ENCODE data around the gene TMC1.
"Not testable (repeated sequence)": the region's sequence is repeated elsewhere in the genome, so short reads cannot be mapped to it uniquely, and the experiment has no call there.

Gene TMC1

GRCh38 chr9:72826996-72827949 is 305.9 kb downstream of the TMC1 start:
- DNase-seq (ENCODE audit: low spot score): no peak

GRCh38 chr9:72827950-72828731 is 306.7 kb downstream of the TMC1 start:
- DNase-seq (ENCODE audit: low spot score): peak; percentile 28

- DNase-seq (ENCODE audit: low spot score): no peak
These were observed 313.6 kb downstream of the TMC1 start for GRCh38 chr9:72834994-72835393.

- no peak for DNase-seq (ENCODE audit: low spot score)
These were observed 315.4 kb downstream of the TMC1 start for GRCh38 chr9:72836790-72837189.

- no peak for DNase-seq (ENCODE audit: low spot score)
These were observed 317.7 kb downstream of the TMC1 start for GRCh38 chr9:72839085-72839484.

GRCh38 chr9:72843520-72844439 is 322.4 kb downstream of the TMC1 start:
- peak; percentile 50 for DNase-seq (ENCODE audit: low spot score)

- DNase-seq (ENCODE audit: low spot score): peak; percentile 52
These were observed 323.0 kb downstream of the TMC1 start for GRCh38 chr9:72844440-72844768.

- not testable (repeated sequence) for DNase-seq (ENCODE audit: low spot score)
These were observed 323.6 kb downstream of the TMC1 start for GRCh38 chr9:72845052-72845451.

DNA sequence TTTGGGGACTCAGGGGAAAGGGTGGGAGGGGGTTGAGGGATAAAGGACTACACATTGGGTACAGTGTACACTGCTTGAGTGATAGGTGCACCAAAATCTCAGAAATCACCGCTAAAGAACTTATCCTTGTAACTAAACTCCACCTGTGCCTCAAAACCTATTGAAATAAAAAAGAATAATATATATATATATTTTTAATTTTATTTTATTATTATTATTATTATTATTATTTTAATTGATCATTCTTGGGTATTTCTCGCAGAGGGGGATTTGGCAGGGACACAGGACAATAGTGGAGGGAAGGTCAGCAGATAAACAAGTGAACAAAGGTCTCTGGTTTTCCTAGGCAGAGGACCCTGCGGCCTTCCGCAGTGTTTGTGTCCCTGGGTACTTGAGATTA is 328.8 kb downstream of the TMC1 start:
- not testable (repeated sequence) for DNase-seq (ENCODE audit: low spot score)

- DNase-seq (ENCODE audit: low spot score): no peak
These were observed 333.9 kb downstream of the TMC1 start for GRCh38 chr9:72855321-72855720.

DNA sequence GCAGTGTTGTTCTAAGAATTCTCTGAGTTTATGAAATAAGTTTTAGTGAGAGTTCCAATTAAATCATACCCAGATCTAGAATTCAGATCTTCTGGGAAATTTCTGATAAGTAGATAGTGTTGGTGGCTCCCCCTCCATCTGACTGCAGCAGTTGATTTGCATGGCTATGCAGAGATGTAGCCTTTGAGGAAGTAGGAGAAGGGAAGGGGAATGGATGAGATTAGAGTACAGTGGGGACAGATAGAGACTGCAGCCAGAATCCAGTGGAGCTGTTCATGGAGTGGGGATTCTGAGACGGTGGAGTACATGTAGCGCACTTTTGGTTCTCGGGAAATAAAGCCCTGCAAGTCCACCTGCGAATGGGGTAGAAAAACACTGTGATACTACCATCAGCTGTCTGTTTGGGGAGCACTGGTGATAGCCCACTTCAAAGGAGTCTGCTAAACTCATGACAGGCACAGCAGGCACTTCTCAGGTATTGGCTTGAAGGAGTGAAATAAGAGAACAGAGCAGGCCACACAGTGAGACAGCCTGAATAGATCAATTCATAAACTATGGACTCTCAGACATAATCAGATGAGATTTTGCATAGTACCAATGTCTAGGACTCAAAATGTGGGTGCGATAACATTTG is 334.6 kb downstream of the TMC1 start:
- no peak for DNase-seq (ENCODE audit: low spot score)

- DNase-seq (ENCODE audit: low spot score): peak; percentile 36
These were observed 335.7 kb downstream of the TMC1 start for GRCh38 chr9:72856972-72857623.

DNA sequence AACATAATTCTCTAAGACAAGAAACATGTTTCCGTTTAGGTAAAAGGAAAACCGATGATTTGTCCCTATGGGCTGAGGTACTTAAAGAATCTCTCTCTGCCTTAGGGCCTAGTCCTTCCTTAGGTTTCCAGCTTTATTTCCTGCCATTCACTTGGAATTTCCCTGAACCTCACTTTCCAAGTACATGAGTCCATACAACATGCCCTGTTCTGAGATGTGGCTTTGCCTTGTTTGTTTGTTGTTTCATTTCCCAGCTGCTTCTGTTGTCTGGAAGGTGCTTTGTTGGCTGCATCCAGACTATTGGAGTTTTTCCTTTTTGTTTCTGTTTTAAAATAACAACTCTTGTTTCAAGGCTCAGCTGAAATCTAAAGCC is 336.2 kb downstream of the TMC1 start:
- no peak for DNase-seq (ENCODE audit: low spot score)

GRCh38 chr9:72858089-72858912 is 336.9 kb downstream of the TMC1 start:
- peak; percentile 6 for DNase-seq (ENCODE audit: low spot score)

DNA sequence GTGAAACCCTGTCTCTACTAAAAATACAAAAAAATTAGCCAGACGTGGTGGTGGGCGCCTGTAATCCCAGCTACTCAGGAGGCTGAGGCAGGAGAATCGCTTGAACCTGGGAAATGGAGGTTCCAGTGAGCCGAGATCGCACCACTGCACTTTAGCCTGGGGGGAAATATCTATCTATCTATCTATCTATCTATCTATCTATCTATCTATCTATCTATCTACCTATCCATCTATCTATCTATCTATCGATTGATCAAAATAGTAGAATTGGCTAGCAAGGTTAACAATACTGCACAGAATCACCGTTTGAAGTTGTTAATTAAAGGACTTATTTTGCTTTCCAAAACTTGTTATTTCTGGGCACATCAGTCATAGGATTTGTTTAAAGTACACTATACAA is 341.4 kb downstream of the TMC1 start:
- not testable (repeated sequence) for DNase-seq (ENCODE audit: low spot score)

- DNase-seq (ENCODE audit: low spot score): no peak
These were observed 342.2 kb downstream of the TMC1 start for GRCh38 chr9:72863456-72864094.

GRCh38 chr9:72864327-72864726 is 342.9 kb downstream of the TMC1 start:
- no peak for DNase-seq (ENCODE audit: low spot score)

DNA sequence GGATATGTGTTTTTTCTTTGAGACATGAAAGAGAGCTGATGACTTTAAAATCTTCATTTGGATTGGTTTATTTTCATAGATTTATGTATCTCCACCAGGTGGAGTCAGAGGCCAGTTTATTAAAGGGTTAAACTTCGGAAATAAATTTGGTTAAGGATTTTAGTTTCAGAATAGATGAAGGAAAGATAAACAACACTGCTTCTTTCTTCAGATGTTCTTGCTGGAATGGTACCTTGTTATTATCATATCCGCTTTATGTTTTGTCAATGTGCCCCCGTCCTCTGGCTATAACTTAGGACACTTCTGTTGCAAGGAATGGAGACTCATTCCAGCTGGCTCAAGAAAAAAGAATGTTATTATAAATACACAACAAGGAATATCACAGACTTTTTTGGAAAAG is 350.3 kb downstream of the TMC1 start:
- peak; percentile 26 for DNase-seq (ENCODE audit: low spot score)

DNA sequence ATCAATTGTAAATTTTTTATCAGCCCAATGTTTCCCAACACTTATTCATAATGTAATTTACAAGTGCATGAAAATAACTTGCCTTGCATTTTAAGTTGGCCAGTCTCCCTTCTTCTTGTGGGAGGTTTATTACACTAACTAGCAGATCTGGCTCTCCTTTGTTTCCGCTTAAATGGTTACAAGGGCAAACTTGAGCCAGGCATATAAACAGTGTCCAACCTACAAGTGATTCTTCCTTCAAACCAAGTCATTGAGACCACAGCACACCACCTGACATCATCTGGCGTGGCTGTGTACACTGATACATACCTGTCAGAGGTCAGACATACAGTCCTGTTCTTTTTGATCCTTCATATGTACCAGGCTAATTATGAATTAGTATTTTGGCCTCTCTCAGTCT is 351.3 kb downstream of the TMC1 start:
- peak; percentile 10 for DNase-seq (ENCODE audit: low spot score)

DNA sequence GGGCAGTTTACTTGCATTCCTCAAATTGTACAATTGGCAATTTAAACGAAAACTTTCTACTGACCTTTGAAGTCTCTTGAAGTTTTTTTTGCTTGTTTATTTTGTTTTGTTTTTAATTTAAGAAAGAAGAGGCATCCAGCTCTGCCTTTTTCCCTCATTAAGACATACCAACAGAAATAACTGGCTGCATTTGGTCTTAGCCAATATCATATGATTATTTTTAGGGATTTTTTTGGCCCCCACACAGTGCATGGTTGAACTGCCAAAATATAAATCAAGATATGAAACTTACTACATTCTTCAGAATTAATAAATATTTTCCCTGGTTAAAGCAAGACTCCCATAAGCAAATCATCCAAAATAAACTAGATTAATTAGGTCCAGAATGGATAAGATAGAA is 352.0 kb downstream of the TMC1 start:
- no peak for DNase-seq (ENCODE audit: low spot score)
